ENCODE measurements around the gene CELF4.

The CELF4 gene

GRCh38 chr18:37570336-37570930 is 4.8 kb upstream of the CELF4 start:
- Histone ChIP-seq H3K9me2 (replicated peaks; ENCODE audit: control insufficient read depth, low read length) (no peaks in the 10 kb centered on the region), H4K20me1 (ENCODE audit: control insufficient read depth, insufficient read depth, low read depth, low read length) (no peaks in the 10 kb centered on the region), H3K27ac (ENCODE audit: low read depth, low read length) (no peak overlapping the region), H3K36me3 (ENCODE audit: control insufficient read depth, low read length) (no peaks in the 10 kb centered on the region), H3K27me3 (ENCODE audit: control insufficient read depth, low read length) (no peaks in the 10 kb centered on the region), H3K4me3 (ENCODE audit: low read length) (no peak overlapping the region), H3K4me1 (ENCODE audit: control insufficient read depth, low read length) (no peaks in the 10 kb centered on the region), H3K9me3 (ENCODE audit: control insufficient read depth, insufficient read depth, low read length) (no peaks in the 10 kb centered on the region), H3K79me2 (ENCODE audit: control insufficient read depth, low read length) (no peaks in the 10 kb centered on the region), H3F3A (ENCODE audit: control insufficient read depth, insufficient read depth) (no peaks in the 10 kb centered on the region), H3K4me2 (ENCODE audit: low read length) (no peak overlapping the region)
- no peak for TF ChIP-seq EZH2phosphoT487 (IDR thresholded peaks at IDR 0.05; ENCODE audit: borderline replicate concordance, low read length)
- no peak for TF ChIP-seq CTCF (IDR thresholded peaks at IDR 0.05; ENCODE audit: low read depth, low read length, poor library complexity, severe bottlenecking)

GRCh38 chr18:37568671-37569070 is 3.1 kb upstream of the CELF4 start:
- Histone ChIP-seq H3F3A (ENCODE audit: control insufficient read depth, insufficient read depth) (no peaks in the 10 kb centered on the region), H3K9me2 (replicated peaks; ENCODE audit: control insufficient read depth, low read length) (no peaks in the 10 kb centered on the region), H3K4me1 (ENCODE audit: control insufficient read depth, low read length) (no peaks in the 10 kb centered on the region), H3K79me2 (ENCODE audit: control insufficient read depth, low read length) (no peaks in the 10 kb centered on the region), H3K36me3 (ENCODE audit: control insufficient read depth, low read length) (no peaks in the 10 kb centered on the region), H3K27me3 (ENCODE audit: control insufficient read depth, low read length) (no peaks in the 10 kb centered on the region), H4K20me1 (ENCODE audit: control insufficient read depth, insufficient read depth, low read depth, low read length) (no peaks in the 10 kb centered on the region), H3K27ac (ENCODE audit: low read depth, low read length) (no peak overlapping the region), H3K9me3 (ENCODE audit: control insufficient read depth, insufficient read depth, low read length) (no peaks in the 10 kb centered on the region), H3K4me2 (ENCODE audit: low read length) (no peak overlapping the region), H3K4me3 (ENCODE audit: low read length) (no peak overlapping the region)
- TF ChIP-seq CTCF (IDR thresholded peaks at IDR 0.05; ENCODE audit: low read depth, low read length, poor library complexity, severe bottlenecking), result no peak
- no peak for TF ChIP-seq EZH2phosphoT487 (IDR thresholded peaks at IDR 0.05; ENCODE audit: borderline replicate concordance, low read length)

- Histone ChIP-seq H3K9me2 (replicated peaks; ENCODE audit: control insufficient read depth, low read length) (no peaks in the 10 kb centered on the region), H3K4me3 (ENCODE audit: low read length) (no peak overlapping the region), H3K36me3 (ENCODE audit: control insufficient read depth, low read length) (no peaks in the 10 kb centered on the region), H3F3A (ENCODE audit: control insufficient read depth, insufficient read depth) (no peaks in the 10 kb centered on the region), H3K27me3 (ENCODE audit: control insufficient read depth, low read length) (no peaks in the 10 kb centered on the region), H3K4me1 (ENCODE audit: control insufficient read depth, low read length) (no peaks in the 10 kb centered on the region), H3K4me2 (ENCODE audit: low read length) (no peak overlapping the region), H3K79me2 (ENCODE audit: control insufficient read depth, low read length) (no peaks in the 10 kb centered on the region), H3K9me3 (ENCODE audit: control insufficient read depth, insufficient read depth, low read length) (no peaks in the 10 kb centered on the region), H3K27ac (ENCODE audit: low read depth, low read length) (no peak overlapping the region), H4K20me1 (ENCODE audit: control insufficient read depth, insufficient read depth, low read depth, low read length) (no peaks in the 10 kb centered on the region)
- TF ChIP-seq CTCF (IDR thresholded peaks at IDR 0.05; ENCODE audit: low read depth, low read length, poor library complexity, severe bottlenecking) (no peak), EZH2phosphoT487 (IDR thresholded peaks at IDR 0.05; ENCODE audit: borderline replicate concordance, low read length) (no peak)
Observed at GRCh38 chr18:37567994-37568359, 2.4 kb upstream of the CELF4 start.
